ENCODE measurements around the gene IL6R.
"Not testable (repeated sequence)": the region's sequence is repeated elsewhere in the genome, so short reads cannot be mapped to it uniquely, and the experiment has no call there.

IL6R gene

GRCh38 chr1:154407198-154408091 is 2.3 kb downstream of the IL6R start:
- DNase-seq, result peak; percentile 74

GRCh38 chr1:154408174-154408777 is 3.1 kb downstream of the IL6R start:
- peak; percentile 14 for DNase-seq

- peak; percentile 25 for DNase-seq
Measured at GRCh38 chr1:154410185-154410827, 5.2 kb downstream of the IL6R start.

GRCh38 chr1:154411525-154411924 is 6.4 kb downstream of the IL6R start:
- DNase-seq, result no peak

- no peak for DNase-seq
Measured at GRCh38 chr1:154413177-154413783, 8.1 kb downstream of the IL6R start.

GRCh38 chr1:154414606-154415005 is 9.5 kb downstream of the IL6R start:
- DNase-seq, result no peak

GRCh38 chr1:154416471-154417337 is 11.6 kb downstream of the IL6R start:
- DNase-seq, result no peak

GRCh38 chr1:154417338-154417608 is 12.1 kb downstream of the IL6R start:
- no peak for DNase-seq

GRCh38 chr1:154418062-154418921 is 13.1 kb downstream of the IL6R start:
- no peak for DNase-seq

- DNase-seq, result no peak
Measured at GRCh38 chr1:154418923-154419619, 13.9 kb downstream of the IL6R start.

- peak; percentile 73 for DNase-seq
Measured at GRCh38 chr1:154419620-154420571, 14.8 kb downstream of the IL6R start.

GRCh38 chr1:154420961-154421924 is 16.1 kb downstream of the IL6R start:
- no peak for DNase-seq

- not testable (repeated sequence) for DNase-seq
Measured at GRCh38 chr1:154422049-154422448, 16.9 kb downstream of the IL6R start.

- DNase-seq, result no peak
Measured at GRCh38 chr1:154422521-154422920, 17.4 kb downstream of the IL6R start.

GRCh38 chr1:154423304-154423987 is 18.3 kb downstream of the IL6R start:
- no peak for DNase-seq

GRCh38 chr1:154423988-154424326 is 18.8 kb downstream of the IL6R start:
- no peak for DNase-seq

- DNase-seq, result no peak
Measured at GRCh38 chr1:154425172-154425571, 20.0 kb downstream of the IL6R start.

Measured in activated CD4-positive, alpha-beta T cell treated with anti-CD3 and anti-CD28 coated beads, Interleukin-2, Interleukin-6, amounts not matched to agents 100 ng/mL and 50 ng/mL, durations not matched to agents 16 hours and 8 hours (primary cell).